ENCODE data around the gene UBE2Z.
A peak's percentile ranks its signal among the peaks of the same experiment; 100 is the strongest.
"Not testable (repeated sequence)": the region's sequence is repeated elsewhere in the genome, so short reads cannot be mapped to it uniquely, and the experiment has no call there.

Gene UBE2Z

DNA sequence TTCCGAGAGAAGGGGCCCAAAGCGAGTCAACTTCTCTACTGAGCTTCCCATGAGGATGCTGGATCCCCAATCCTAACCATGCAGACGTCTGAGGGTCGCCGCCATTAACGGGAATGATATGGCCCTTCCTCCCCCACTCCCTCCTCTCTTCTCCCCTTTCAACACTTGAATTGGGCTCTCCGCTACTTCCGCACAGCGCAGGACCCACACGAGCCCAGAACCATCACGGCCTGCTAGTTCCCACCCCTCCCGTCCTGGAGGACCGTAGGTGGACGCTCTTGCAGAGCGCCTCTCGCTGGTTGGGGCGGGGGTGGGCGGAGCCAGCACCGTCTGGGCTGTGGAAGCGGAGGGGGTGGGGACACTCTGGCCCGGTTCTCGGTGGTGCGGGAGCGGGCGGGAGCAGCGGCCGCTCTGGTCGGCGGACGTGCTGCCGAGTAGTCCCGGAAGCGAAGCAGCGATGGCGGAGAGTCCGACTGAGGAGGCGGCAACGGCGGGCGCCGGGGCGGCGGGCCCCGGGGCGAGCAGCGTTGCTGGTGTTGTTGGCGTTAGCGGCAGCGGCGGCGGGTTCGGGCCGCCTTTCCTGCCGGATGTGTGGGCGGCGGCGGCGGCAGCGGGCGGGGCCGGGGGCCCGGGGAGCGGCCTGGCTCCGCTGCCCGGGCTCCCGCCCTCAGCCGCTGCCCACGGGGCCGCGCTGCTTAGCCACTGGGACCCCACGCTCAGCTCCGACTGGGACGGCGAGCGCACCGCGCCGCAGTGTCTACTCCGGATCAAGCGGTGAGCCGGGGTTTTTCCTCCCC, at the start of gene UBE2Z:
TSS of gene UBE2Z (plus strand) at position 361 of the 797 bp plus-strand sequence. CDS start at position 458, 97 bp downstream.
- DNase-seq, result peak; percentile 92 to 96 (median 94)

DNA sequence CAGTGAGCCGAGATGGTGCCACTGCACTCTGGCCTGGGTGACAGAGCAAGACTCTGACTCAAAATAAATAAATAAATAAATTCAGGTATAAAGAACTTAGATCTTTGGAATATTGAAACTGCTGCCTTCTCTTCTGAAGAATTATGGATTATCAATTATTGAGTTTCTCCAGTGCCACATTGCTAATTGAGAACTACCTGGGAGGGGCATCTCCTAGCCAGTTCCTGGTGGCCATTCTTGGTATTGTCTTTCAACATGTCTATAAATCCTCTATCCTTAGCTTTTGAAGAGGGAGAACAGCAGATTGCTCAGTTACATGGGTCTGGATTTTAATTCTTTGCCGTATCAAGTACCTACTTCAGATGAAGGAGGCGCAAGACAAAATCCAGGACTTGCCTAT, 48.2 kb upstream of the UBE2Z start:
- DNase-seq, result no peak

DNA sequence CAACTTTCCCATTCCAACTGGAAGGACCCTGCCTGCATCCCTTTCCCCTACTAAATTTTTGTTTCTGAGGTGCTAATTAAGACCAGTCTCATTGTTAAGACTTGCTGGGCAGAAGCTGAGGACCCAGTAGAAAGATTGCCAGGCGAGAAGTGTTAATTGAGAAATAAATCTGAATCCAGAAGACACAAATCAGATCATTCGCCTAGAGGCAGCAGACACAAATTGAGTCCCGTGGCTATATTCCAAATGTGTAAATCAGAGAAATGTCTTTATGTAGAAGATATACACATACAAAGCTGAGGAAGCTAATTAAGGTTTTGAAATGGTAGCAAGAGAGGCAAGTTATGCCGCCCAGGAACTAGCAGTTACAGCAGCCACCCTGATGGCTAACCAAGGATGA, 47.8 kb upstream of the UBE2Z start:
- no peak for DNase-seq

DNA sequence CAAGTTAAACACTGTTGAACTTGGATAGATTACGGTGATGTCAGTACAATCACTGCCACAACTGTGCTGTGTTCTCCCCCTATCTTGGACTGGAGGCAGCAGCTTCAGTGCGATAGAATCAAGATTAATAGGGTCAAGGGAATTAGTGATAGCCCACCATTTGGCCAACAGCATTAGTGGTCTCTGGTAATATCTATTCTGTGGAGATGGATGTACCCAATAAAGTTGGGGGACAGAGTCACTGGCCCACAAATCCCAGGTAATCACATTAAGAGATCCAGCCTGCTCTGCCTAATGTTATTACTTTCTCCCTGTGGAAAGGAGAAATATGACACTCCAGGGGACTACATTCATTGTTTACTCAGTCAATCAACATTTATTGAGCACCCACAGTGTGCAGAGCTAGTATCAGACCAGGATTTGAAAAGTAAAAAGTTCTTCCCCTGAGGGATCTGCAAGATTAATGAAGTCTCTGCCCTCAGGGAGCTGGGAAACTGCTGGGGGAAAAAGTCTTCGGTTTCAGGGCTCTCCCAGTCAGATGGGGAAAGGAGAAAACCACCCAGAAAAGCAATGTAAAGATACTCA, 39.2 kb upstream of the UBE2Z start:
- DNase-seq, result no peak

DNA sequence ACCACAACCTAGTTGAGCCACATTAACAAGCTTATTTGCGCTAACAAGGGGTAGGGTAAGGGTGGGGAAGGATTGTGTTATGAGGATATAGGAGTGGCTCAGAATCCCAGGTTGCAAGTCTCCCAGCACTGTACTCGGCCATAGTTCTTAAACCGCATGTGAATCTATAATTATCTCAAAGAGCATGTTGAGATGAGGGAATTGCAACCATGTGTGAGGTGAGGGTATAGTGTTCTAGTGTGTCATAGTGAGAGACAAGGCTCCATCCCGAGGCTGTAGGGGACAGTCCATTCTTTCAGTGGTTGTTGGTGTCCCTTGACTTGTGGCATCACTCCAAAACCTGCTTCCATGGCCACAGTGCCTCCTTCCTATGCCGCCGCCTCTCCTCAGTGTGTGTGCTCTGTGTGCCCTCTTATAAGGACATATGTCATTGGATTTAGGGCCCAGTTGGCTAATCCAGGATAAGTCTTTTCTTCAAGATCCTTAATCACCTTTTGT, 38.3 kb upstream of the UBE2Z start:
- DNase-seq, result no peak

DNA sequence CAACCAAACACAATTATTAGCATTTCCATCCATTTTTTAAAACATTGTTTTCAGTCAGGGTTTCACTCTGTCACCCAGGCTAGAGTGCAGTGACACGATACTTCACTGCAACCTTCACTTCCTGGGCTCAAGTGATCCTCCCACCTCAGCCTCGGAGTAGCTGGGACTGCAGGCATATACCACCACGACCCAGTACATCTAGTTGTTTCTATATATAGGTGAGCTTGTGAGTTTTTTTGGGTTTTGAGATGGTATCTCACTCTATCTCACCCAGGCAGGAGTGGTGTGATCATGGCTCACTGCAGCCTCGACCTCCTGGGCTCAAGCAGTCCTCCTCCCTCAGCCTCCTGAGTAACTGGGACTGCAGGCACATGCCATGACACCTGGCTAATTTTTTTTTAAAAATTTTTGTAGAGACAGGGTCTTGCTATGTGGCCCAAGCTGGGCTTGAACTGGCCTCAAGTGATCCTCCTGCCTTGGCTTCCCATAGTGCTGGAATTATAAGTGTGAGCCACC, 37.1 kb upstream of the UBE2Z start:
- DNase-seq, result no peak

DNA sequence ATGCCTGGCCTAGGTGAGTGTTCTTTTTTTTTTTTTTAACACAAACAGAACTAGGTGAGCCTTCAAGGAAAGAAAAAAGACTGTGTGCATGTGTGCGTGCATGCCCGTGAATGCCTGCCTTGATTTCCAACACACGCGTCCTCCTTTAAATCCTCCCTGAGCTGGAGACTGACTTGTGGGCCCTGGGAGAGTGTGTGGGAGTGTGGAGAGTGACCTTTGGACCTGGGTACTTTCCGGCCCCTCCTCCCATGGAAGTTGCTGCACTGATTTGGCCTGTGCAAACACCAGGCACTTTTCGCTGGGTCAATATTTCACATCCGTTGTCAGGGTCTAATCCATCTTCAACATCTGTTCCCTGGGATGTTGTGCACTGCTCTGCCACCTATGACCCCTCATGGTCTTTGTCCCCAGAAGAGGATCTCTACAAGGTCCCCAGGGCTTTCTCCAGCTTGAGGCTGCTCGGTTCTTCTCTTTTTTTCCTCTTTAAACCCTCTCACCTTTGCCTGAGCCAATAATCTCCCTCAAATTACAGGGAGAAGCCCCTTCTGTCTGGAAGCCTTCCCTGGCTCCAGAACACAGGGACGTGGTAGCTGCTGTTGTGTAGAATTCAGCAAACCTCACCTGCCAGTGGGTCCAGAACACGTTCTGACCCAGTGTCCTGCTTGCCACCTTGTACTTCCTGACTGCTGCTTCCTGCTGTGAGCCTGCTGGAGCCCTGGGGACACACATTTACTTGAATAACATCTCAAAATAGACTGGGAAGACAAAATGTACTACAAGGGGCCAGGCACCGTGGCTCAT, 36.5 kb upstream of the UBE2Z start:
- DNase-seq, result no peak

DNA sequence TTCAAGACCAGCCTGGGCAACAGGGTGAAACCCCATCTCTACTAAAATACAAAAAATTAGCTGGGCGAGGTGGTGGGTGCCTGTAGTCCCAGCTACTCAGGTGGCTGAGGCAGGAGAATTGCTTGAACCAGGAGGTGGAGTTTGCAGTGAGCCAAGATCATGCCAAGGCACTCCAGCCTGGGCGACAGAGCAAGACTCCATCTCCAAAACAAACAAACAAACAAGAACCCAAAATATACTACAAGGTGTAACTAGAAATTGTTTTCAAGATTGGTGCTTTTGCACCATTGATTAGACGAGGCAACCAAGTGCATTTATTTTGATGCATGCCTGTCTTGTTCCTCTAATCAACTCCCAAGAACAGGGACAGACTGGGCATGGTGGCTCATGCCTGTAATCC, 35.8 kb upstream of the UBE2Z start:
- DNase-seq, result not testable (repeated sequence)

DNA sequence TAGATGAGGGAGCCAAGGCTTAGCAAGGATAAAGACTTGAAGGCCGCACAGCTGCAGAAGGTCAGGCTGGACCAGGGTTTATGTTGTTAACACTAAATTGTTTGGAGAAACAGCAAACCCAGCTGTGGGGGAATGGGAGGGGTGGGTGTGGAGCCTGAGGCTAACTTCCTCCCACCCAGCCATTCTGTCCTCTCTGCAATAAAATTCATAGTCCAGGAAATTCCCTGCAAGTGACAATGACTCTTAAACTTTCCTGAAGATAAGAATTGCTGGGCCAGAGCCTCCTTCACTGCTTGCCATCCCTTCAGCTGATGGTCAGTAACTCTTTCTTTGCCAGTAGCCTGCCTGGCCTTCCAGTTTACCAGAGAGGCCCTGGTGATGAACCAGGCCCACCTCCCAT, 35.0 kb upstream of the UBE2Z start:
- DNase-seq, result peak; percentile 59 to 60 (median 59)

DNA sequence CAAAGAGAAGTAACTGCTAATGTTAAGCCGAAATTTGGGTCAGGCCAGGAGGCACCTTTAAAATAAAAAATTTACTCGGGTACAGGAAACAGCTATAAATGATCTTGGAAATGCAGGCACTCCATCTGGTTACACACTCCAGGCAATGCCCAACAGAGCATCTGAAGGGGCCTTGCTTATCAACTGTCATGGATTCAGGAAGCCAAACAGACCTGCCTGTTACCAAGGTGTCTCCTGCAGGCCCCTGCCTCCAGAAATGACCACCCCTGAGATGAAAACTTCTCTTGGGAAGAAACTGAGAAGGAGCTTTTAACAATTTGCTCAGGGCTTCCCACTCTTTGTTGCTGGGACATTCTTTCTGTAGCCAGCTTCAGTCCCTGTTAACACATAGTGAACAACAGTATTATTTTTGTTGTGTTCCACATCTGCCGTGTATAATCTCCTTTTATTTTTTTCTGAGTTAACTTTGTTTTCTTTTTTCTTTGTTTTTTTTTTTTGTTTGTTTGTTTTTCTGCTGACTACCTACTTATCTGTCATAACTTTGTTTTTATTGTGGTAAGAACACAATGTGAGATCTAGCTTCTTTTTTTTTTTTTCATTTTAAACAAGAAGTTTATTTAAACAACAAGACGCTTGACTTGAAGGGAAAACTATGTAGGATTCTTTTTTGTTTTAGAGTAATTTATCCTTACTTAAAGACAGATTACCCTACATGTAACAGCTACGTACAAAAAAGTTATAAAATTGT, 34.3 kb upstream of the UBE2Z start:
- DNase-seq, result peak in 1 of 3 donors; percentile 12

DNA sequence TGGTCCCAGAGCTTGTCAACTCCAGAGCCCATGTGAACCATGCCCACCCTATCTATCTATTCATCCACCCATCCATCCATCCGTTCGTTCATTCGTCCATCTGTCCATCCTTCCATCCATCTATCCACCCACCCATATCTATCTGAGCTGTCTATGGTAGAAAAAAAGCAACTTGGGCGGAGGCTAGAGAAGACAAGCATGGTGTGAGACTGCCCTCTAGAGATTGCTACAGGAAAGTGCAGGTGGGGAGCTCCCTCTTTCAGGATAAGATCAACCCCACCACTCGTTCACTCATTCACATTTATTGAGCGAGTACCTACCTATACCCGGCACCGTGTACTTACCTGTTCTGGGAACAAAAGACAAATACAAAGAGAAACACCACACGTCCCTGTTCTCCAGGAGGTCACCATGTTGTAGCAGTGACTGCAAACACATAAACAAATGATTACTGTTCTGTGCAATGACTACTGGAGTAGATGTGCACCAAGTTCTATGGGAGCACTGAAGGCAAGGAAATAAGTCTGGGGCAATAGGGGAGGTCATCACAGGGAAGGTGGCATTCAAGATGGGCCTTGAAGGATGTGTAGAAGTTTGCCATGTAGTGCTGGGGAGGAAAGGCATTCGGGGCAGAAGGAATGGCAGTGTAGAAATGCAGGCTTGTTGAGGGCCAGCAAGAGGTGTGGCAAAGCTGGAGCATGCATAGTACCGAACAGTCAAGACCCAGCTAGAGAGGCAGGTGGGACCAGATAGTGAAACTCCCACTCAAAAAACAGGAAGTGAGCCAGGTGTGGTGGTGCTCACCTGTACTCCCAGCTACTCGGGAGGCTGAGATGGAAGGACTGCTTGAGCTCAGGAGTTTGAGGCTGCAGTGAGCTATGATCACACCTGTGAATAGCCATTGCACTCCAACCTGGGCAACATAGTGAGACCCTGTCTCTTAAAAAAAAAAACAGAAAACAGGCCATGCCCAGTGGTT, 29.0 kb upstream of the UBE2Z start:
- peak; percentile 77 to 82 (median 77) for DNase-seq

DNA sequence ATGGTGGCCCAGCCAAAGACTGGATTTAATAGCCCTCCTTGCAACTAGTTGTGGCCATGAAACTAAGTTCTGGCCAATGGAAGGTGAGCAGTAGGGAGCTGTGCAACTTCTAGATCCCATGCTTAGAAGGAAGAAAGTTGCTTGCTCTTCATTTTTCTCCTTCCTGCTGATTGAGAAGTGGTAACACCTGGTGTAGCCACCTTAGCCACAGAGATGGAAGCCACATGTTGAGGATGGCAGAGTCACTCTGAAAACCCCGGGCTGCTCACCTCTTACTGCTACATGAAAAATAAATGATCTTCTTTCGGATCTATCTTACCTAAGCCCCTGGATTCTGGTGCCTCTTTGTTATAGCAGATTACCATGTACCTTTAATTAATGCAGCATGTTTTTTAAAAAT, 25.9 kb upstream of the UBE2Z start:
- DNase-seq, result no peak

DNA sequence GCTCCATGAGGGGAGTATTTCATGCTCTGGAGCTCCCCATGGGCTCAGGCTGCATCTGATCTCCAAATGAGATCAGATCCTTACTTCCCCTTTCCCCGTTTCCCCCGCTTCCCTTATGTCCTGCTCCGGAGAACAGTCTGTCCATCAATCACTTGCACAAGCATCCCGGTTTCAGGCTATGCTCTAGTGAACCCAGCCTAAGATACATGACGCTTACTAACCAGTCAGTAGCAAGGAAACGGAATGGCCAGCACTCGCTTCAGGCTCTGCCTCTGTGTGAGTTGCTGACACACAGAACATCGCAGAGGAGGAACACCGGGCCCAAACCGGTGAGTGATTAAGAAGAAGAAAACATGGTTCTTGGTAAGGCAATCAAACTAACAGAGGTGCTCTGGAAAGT, 25.0 kb upstream of the UBE2Z start:
- peak; percentile 28 to 49 (median 41) for DNase-seq

DNA sequence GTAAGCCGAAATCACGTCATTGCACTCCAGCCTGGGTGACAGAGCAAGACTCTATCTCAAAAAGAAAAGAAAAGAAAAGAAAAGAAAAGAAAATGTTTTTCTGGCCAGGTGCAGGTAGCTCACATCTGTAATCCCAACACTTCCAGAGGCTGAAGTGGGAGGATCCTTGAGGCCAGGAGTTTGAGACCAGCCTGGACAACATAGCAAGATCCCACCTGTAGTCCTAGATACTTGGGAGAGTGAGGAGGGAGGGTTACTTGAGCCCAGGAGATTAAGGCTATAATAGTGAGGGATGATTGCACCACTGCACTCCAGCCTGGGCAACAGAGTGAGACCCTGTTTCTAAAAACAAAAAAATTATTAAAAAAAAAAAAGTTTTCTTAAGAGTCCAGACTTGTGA, 18.1 kb upstream of the UBE2Z start:
- no peak for DNase-seq

DNA sequence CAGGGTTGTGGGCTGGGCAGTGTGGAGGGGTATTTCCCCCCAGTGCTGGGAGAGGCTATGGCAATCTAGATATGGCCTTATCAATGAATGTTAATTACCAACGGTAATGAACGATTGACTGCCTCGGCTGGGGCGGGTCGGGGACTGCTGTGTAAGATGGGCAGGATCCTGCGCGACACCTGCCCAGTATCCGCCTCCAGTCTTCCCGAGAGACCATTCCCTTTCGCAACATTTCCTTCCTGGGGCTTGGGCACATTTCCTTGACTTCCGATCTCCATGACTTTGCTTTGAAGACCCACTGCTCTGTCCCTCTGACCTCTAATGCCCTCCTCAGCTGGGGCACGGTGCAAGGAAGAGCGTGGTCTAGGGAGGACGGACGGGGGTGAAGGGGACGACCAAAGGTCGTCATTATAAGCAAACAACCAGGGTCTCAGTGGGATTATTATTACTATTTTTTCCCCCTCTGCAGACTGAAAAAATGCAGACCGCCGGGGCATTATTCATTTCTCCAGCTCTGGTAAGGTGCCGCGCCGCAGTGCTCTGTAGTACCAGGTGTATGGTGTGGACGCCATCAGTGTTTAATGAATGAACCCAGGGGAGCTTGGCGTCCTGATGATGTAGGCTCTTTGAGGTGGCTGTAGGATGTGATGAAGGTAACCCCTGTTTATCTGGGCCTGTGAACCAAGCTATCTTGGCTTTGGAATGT, 15.1 kb upstream of the UBE2Z start:
- no peak for DNase-seq

DNA sequence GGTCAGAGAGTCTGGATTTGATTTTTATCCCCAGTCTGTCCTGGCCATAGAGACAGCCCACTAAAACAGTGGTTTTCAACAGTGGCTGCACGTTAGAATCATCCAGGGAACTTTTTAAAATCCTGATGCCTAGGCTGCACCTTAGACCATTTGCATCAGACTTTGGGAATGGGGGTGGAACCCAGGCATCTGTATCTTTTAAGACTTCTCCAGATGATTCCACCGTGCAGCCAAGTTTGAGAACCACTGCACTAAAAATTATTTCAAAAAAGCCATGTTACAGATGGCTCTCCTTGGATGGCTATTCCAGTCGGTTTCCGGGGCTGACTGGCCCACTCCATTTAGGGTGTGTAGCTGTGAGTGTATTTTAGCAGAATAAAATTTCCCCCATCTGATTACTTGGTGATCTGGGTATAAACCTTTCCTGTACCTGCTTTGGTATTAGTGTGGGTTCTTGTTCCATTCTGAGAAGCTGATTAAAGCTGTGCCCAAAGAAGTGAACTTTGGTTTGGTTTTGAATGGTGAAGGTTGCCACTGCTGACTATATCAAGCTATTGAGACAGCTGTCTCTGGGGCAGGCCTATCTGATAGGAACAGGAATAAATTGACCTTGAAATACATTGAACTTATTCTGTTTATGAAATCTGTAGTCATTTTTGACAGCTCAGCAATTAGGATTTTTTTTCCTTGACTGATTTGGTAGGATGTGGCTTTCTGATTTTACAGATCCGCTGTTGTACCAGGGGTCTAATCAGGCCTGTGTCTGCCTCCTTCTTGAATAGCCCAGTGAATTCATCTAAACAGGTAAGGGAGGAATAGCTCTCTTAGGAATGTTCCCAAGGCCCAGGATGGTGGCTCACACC, 14.3 kb upstream of the UBE2Z start:
- DNase-seq, result no peak

DNA sequence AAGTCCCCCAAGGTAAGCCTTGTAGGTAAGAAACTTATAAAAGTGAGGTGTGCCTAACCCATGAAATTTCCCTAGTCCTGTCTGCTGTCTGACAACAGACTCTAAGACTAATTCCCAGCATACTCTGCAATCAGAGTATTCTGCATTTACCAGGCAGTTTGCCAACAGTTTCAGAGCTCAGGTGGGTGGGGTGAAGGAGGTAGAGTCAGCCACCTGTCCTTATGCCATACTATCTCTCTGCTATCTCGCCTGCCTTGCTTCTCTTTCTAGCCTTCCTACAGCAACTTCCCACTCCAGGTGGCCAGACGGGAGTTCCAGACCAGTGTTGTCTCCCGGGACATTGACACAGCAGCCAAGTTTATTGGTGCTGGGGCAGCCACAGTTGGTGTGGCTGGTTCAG, 13.3 kb upstream of the UBE2Z start:
- DNase-seq, result no peak

DNA sequence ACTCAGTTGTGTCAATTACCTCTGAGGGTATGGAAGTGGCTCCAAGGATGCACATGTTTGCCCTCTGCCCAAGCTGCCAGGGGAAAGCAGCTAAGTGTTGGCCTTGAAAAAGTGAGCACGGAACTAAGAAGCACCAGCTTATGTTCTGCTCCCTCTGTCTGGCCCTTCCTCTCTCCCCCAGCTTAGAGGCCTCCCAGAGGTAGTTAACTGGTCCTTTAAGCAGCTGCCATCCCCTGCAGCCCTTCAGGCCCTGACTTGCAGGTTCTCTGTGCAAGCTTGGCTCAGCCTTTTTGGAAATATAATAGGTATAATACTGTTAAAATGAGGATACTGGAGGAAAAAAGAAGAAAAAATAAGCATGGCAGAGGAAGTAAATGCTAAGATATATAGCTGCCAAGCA, 7.0 kb upstream of the UBE2Z start:
- no peak for DNase-seq

DNA sequence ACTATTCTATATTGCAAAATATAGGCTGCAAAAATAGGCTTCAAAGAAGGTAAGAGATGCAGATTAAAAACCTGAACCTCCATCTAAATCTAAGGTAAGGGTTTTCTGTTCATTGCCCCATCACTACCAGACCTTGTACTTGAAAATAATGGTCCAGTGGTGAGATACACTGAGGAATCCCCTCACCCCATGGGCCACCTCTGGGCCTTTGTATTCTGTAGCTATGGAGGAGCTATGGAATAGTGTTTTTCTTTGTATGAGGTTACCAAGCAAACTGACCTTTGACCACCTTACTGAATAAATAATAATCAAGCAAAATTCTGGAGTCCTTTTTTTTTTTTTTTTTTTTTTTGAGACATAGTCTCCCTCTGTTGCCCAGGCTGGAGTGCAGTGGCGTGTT, 4.8 kb upstream of the UBE2Z start:
- DNase-seq, result no peak

DNA sequence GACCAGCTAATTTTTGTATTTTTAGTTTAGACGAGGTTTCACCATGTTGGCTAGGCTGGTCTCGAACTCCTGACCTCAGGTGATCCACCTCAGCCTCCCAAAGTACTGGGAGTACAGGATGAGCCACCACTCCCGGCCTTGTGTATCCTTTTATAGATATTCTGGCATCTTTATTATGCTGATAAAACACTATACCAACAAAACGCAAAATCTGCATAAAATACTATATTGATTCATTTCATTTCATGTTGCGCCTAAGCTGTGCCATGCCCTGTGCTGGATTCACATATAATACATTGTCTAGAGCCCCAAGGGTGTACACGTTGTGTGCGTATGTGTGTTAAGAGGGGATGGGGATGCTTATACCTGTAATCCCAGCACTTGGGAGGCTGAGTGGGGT, 3.8 kb upstream of the UBE2Z start:
- no peak for DNase-seq

All from suppressor macrophage treated with lipopolysaccharide for 1 hour (primary cell).